NB4 (cell line): ENCODE data around the gene USP9X.

ENCODE experiments used
- CTCF ChIP-seq: IDR thresholded peaks from one replicate; pipeline ENCODE4 v1.5.1; 2012; ENCODE audit warnings: low read depth, low read length
- MYC ChIP-seq: IDR thresholded peaks from 2 replicates; pipeline ENCODE4 v1.6.1; 2011; ENCODE audit warnings: low read depth, low read length
- POLR2A ChIP-seq: IDR thresholded peaks from 2 replicates; pipeline ENCODE4 v1.6.1; 2011; ENCODE audit warnings: mild to moderate bottlenecking; ENCODE audit not compliant: insufficient read length; ENCODE audit errors: extremely low read depth

DNA sequence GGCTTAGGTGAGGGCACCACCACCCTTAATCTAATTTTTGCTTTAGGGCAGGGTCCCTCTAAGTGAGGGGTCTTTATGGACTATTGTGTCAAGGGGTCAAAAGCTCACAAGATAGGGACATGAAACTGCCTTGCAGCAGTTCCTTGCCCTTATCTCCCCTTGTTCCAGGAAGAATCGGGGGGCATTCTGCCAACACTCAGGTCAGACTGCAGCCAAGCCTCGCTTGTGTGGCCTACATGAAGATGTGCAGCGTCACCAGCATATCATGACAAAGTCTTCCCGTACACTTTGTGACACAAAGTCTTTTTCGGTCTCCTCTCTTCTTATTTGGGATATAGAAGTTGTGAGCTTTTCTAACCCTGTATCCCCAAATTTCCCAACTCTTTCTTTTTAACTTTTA is 17.5 kb upstream of the USP9X start:
- TF ChIP-seq CTCF (no peak), MYC (no peak), POLR2A (no peak)
